Muscle of leg (tissue), 16 donors: ENCODE results near the gene SEC63. TPM values are rescaled to one million over a fixed set of nuclear protein-coding genes. Genes with fewer than 3 reads are reported as not detected.
A peak's percentile ranks its signal among the peaks of the same experiment; 100 is the strongest.
"Not testable (repeated sequence)": the region's sequence is repeated elsewhere in the genome, so short reads cannot be mapped to it uniquely, and the experiment has no call there.

ENCODE experiments used
- DNase-seq: peaks from one replicate; pipeline ENCODE4 v3.0.0; 2013
- H3K27ac ChIP-seq: one replicate; pipeline ENCODE4 v1.5.1; 2013; ENCODE audit warnings: mild to moderate bottlenecking, low read length, control low read depth
- H3K27me3 ChIP-seq: one replicate; pipeline ENCODE4 v1.6.1; 2013; ENCODE audit warnings: low read length; ENCODE audit not compliant: control insufficient read depth, insufficient read depth
- H3K36me3 ChIP-seq: one replicate; pipeline ENCODE4 v1.6.1; 2013; ENCODE audit warnings: low read length; ENCODE audit not compliant: control insufficient read depth, insufficient read depth
- H3K4me1 ChIP-seq: one replicate; pipeline ENCODE4 v1.6.1; 2013; ENCODE audit warnings: low read length; ENCODE audit not compliant: control insufficient read depth, insufficient read depth
- H3K4me3 ChIP-seq: one replicate; pipeline ENCODE4 v1.5.1; 2013; ENCODE audit warnings: low read length, control low read depth
- H3K9me3 ChIP-seq: replicated peaks from 2 replicates; pipeline ENCODE4 v1.6.1; 2013; ENCODE audit warnings: low read depth, low read length; ENCODE audit not compliant: control insufficient read depth
- WGBS: methylation state at CpG from one replicate; pipeline ENCODE4 v1.1.5; 2013; ENCODE audit warnings: missing lambda C conversion rate; ENCODE audit not compliant: insufficient coverage; 5-methylcytosine and 5-hydroxymethylcytosine counted together
- long read RNA-seq, 11 donors: transcript quantifications; one replicate each; lab custom pipeline, GENCODE V29; 2026
- polyA plus RNA-seq, 8 donors: library from polyadenylated mRNA; unstranded; fragments of 120-200 nt; gene quantifications; one replicate each; pipeline versions ENCODE4 v1.2.1 to v1.2.3, GENCODE V29; 2013; ENCODE audit warnings: inconsistent platforms in 1 of 8, low replicate concordance in 1 of 8; ENCODE audit not compliant: insufficient read length in 8 of 8, insufficient read depth in 1 of 8
- total RNA-seq: library from RNA; stranded (reverse); fragments of 120-200 nt; gene quantifications from one replicate; pipeline ENCODE4 v1.2.4, GENCODE V29; 2013

SEC63 gene
- total RNA-seq: 22.1 TPM
- polyA plus RNA-seq: 10 to 100 TPM; 52.6 to 65.6 (median 63.0) TPM
- long read RNA-seq, donor 1, full-length matches to known transcripts: 3 of 3 reads
- long read RNA-seq, donor 1, partial matches to known transcripts: 0 of 3 reads
- long read RNA-seq, donor 1, other reads (novel, unspliced or antisense): 0 of 3 reads
- long read RNA-seq, donor 2: 0 reads
- long read RNA-seq, donor 3, full-length matches to known transcripts: 10 of 19 reads
- long read RNA-seq, donor 3, partial matches to known transcripts: 9 of 19 reads
- long read RNA-seq, donor 3, other reads (novel, unspliced or antisense): 0 of 19 reads
- long read RNA-seq, donor 4, partial matches to known transcripts: 6 of 7 reads
- long read RNA-seq, donor 4, other reads (novel, unspliced or antisense): 0 of 7 reads
- long read RNA-seq, donor 5, full-length matches to known transcripts: 5 of 43 reads
- long read RNA-seq, donor 5, partial matches to known transcripts: 38 of 43 reads
- long read RNA-seq, donor 5, other reads (novel, unspliced or antisense): 0 of 43 reads
- long read RNA-seq, donor 6, full-length matches to known transcripts: 2 of 2 reads
- long read RNA-seq, donor 6, partial matches to known transcripts: 0 of 2 reads
- long read RNA-seq, donor 6, other reads (novel, unspliced or antisense): 0 of 2 reads
- long read RNA-seq, donor 7, full-length matches to known transcripts: 4 of 10 reads
- long read RNA-seq, donor 7, partial matches to known transcripts: 6 of 10 reads
- long read RNA-seq, donor 7, other reads (novel, unspliced or antisense): 0 of 10 reads
- long read RNA-seq, donor 8, full-length matches to known transcripts: 2 of 8 reads
- long read RNA-seq, donor 8, partial matches to known transcripts: 6 of 8 reads
- long read RNA-seq, donor 8, other reads (novel, unspliced or antisense): 0 of 8 reads
- long read RNA-seq, donor 9, transcript SEC63-204 (3 exons, 2,025 nt): major isoform, 5 of 16 reads
- long read RNA-seq, donor 9, partial matches to known transcripts: 11 of 16 reads
- long read RNA-seq, donor 9, other reads (novel, unspliced or antisense): 0 of 16 reads
- long read RNA-seq, donor 10, full-length matches to known transcripts: 9 of 14 reads
- long read RNA-seq, donor 10, partial matches to known transcripts: 5 of 14 reads
- long read RNA-seq, donor 10, other reads (novel, unspliced or antisense): 0 of 14 reads
- long read RNA-seq, donor 11, partial matches to known transcripts: 14 of 18 reads
- long read RNA-seq, donor 11, other reads (novel, unspliced or antisense): 0 of 18 reads

- Histone ChIP-seq H3K9me3 (no peaks in the 10 kb centered on the region), H3K36me3 (peaks cover 6% of the 10 kb centered on the region), H3K27me3 (no peaks in the 10 kb centered on the region), H3K27ac (peak within 1 kb of the TSS; percentile 98), H3K4me3 (peak within 1 kb of the TSS; percentile 94), H3K4me1 (peaks cover 11% of the 10 kb centered on the region)
- DNase-seq: peak; percentile 98
- WGBS: under 1% methylated on average over 64 of the region's 69 CpGs
These were observed at the start of gene SEC63 for GRCh38 chr6:107957909-107958688. TSS of gene SEC63 (minus strand) at chr6:107958208. CDS start at chr6:107958009, 199 bp downstream.

DNA sequence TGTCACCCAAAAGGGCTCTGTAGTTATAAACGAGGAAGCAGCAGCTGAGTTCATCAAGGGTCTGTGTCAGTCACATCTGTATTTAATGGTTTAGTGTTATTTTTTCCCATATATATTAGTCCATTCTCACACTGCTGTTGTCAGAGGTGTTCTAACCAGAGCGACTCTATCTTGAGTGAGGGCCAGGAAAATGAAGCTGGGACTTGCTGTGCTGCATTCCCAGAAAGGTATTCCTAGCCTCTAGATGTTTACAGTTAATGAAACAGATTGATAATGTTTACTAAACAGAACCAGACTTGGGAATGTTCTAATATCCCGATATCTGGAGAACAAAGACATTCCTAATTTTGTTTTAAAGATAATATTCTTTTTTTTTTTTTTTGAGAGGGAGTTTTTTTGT, 48.0 kb upstream of the SEC63 start:
- H3K4me3 ChIP-seq: no peak overlapping the region
- H3K9me3 ChIP-seq: no peaks in the 10 kb centered on the region
- no CpG with 5 or more reads among the region's 3 CpGs for WGBS

GRCh38 chr6:108004861-108005260, 46.9 kb upstream of the SEC63 start:
- H3K4me1 ChIP-seq: peaks cover 5% of the 10 kb centered on the region
- 94% methylated on average over 15 of the region's 15 CpGs for WGBS
- H3K27me3 ChIP-seq: no peaks in the 10 kb centered on the region
- no peaks in the 10 kb centered on the region for H3K9me3 ChIP-seq
- no peaks in the 10 kb centered on the region for H3K36me3 ChIP-seq
- H3K4me3 ChIP-seq: no peak overlapping the region
- no peak for DNase-seq
- no peak overlapping the region for H3K27ac ChIP-seq

More for the DNA sequence above, 48.0 kb upstream of the SEC63 start:
- H3K27me3 ChIP-seq: no peaks in the 10 kb centered on the region
- peaks cover 5% of the 10 kb centered on the region for H3K4me1 ChIP-seq
- DNase-seq: no peak
- H3K36me3 ChIP-seq: no peaks in the 10 kb centered on the region
- H3K27ac ChIP-seq: no peak overlapping the region

DNA sequence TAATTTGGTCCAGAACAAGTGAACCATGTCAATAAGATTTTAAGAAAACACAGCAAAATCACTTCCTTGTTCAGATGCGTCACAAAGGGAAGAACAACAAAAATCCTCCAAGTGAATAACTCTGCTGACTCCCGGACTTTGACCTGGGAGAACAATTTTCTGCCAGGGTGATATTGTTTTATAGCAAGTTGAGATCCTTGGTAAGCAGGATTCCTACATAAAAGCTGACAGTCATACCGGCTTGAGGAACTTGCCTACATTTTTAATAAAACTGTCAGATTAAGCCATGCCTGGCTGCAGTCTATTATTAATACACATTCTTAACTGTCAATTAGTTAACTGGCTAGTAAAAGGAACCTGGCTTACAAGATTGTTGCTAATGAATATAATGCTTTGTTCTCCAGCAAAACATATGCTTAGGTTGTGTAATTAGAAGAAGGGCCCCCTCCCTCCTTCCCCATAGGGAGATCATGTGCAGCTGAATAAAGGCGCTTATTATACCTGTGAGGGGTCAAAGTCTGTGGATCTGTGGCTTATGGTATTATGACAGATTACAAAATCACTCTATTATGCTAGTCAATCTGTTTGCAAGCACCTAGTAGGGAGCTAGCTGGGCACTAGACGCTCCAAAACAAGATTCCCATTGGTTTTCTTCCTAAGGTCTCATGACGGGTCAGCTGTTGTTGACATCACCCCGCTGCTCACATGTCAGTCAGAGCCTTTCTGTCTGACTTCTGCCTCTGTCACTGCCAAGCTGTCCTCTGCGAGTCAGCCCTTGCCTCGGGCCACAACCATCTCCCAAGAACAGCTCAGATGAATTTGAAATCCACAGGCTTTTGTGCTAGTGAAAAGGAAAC, 44.6 kb upstream of the SEC63 start:
- Histone ChIP-seq H3K27ac (no peak overlapping the region), H3K4me1 (peaks cover 5% of the 10 kb centered on the region), H3K9me3 (no peaks in the 10 kb centered on the region), H3K4me3 (no peak overlapping the region), H3K27me3 (no peaks in the 10 kb centered on the region), H3K36me3 (no peaks in the 10 kb centered on the region)
- WGBS: 38% methylated on average over 5 of the region's 9 CpGs
- DNase-seq: peak; percentile 49

DNA sequence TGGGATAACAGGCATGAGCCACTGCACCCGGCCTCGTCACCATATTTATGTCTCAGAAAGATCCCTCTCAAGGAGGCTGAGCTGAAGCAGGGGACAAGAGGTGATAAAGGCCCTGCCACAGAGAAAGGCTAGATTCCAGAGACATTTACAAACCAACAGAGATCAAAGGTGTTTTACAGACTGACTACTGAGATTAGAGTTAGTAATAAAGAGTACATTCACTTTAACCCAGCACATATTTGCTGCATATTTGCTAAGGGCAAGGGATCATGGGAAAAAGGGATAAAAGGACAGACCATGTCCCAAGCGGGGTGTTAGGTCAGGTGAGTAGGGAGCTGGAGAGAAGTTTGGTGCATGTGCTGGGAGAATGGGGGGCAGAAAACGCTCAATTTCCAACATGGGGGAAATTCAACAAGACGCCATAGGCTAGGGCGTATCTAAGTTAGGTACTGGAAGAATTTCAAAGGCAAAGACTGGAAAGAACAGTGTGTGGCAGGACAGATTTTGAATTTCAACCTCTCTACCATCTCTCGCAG, 43.8 kb upstream of the SEC63 start:
- Histone ChIP-seq H3K4me3 (no peak overlapping the region), H3K9me3 (no peaks in the 10 kb centered on the region), H3K36me3 (no peaks in the 10 kb centered on the region), H3K4me1 (peaks cover 5% of the 10 kb centered on the region), H3K27me3 (no peaks in the 10 kb centered on the region), H3K27ac (no peak overlapping the region)
- 78% methylated on average over 2 of the region's 7 CpGs for WGBS
- no peak for DNase-seq

- not testable (repeated sequence) for H3K27ac ChIP-seq, H3K36me3 ChIP-seq, DNase-seq, H3K9me3 ChIP-seq, H3K27me3 ChIP-seq, H3K4me3 ChIP-seq, H3K4me1 ChIP-seq
- 100% methylated on average over 1 of the region's 5 CpGs for WGBS
These were observed 42.3 kb upstream of the SEC63 start for GRCh38 chr6:108000259-108000658.

DNA sequence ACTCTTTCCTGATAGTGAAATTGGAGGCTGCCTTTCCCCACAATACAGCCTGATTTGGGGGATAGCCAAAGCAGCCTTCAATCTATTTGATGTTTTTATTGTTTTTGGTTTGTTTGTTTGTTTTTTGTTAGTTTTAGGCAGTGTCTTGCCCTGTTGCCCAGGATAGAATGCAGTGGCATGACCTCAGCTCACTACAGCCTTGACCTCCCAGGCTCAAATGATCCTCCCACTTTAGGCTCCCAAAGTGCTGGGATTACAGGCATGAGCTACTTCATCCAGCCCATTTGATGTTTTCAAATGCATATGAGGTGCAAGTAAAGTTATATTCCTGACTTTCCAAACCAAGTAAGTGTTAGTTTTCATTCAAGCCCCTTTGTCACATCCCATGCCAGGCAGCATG, 41.3 kb upstream of the SEC63 start:
- Histone ChIP-seq H3K27me3 (no peaks in the 10 kb centered on the region), H3K4me1 (peaks cover 5% of the 10 kb centered on the region), H3K27ac (no peak overlapping the region), H3K36me3 (no peaks in the 10 kb centered on the region), H3K4me3 (no peak overlapping the region), H3K9me3 (no peaks in the 10 kb centered on the region)
- no peak for DNase-seq

- H3K4me3 ChIP-seq: no peak overlapping the region
- no peaks in the 10 kb centered on the region for H3K4me1 ChIP-seq
- H3K27me3 ChIP-seq: no peaks in the 10 kb centered on the region
- DNase-seq: no peak
- no peaks in the 10 kb centered on the region for H3K36me3 ChIP-seq
- no peak overlapping the region for H3K27ac ChIP-seq
- H3K9me3 ChIP-seq: no peaks in the 10 kb centered on the region
- WGBS: 90% methylated on average over 2 of the region's 9 CpGs
These were observed 34.0 kb upstream of the SEC63 start for GRCh38 chr6:107991772-107992550.
